ENCODE measurements around the gene SUMO2. TPM values are rescaled to one million over a fixed set of nuclear protein-coding genes. Genes with fewer than 3 reads are reported as not detected.

The SUMO2 gene
- total and polyA plus RNA-seq, 2 of the 13 experiments (the other 11 are each of a cell fraction or from before 2014, with no cell fraction given), result 337 to 553 TPM

DNA sequence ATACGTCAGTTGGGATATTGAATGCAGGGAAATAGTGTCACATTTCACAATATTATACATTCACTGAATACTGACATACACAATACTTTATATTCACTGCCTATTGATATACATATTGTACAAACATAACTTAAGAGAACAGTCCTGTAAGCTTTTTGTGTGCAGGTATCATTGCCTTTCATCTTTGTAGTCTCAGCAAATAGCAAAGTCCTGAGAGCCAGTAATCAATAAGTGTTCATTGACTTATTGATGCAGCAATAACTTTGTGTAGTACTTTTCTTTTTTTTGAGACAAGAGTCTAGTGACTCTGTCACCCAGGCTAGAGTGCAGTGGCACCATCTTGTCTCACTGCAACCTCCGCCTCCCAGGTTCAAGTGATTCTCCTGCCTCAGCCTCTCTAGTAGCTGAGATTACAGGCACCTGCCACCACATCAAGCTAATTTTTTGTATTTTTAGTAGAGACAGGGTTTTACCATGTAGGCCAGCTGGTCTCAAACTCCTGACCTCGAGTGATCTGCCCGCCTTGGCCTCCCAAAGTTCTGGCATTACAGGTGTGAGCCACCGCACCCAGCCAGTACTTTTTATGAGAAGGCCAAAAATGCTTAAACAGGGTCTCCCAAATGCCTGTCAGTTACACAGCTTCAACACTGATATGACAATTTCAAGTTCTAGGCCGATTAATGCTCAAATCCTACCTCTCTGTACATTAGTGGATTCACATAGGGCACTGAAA, 17.3 kb upstream of the SUMO2 start (continued):
- no peak; the same call in 1 of the 2 replicates for TF ChIP-seq MEIS1 (CRISPR knock-in tag; IDR thresholded peaks at IDR 0.05; ENCODE audit: borderline replicate concordance)
- TF ChIP-seq TCF7 (IDR thresholded peaks at IDR 0.05; ENCODE audit: low read depth), result peak; percentile 93
- TF ChIP-seq SMARCC2 (IDR thresholded peaks at IDR 0.05), result no peak
- TF ChIP-seq, protein P1, sequence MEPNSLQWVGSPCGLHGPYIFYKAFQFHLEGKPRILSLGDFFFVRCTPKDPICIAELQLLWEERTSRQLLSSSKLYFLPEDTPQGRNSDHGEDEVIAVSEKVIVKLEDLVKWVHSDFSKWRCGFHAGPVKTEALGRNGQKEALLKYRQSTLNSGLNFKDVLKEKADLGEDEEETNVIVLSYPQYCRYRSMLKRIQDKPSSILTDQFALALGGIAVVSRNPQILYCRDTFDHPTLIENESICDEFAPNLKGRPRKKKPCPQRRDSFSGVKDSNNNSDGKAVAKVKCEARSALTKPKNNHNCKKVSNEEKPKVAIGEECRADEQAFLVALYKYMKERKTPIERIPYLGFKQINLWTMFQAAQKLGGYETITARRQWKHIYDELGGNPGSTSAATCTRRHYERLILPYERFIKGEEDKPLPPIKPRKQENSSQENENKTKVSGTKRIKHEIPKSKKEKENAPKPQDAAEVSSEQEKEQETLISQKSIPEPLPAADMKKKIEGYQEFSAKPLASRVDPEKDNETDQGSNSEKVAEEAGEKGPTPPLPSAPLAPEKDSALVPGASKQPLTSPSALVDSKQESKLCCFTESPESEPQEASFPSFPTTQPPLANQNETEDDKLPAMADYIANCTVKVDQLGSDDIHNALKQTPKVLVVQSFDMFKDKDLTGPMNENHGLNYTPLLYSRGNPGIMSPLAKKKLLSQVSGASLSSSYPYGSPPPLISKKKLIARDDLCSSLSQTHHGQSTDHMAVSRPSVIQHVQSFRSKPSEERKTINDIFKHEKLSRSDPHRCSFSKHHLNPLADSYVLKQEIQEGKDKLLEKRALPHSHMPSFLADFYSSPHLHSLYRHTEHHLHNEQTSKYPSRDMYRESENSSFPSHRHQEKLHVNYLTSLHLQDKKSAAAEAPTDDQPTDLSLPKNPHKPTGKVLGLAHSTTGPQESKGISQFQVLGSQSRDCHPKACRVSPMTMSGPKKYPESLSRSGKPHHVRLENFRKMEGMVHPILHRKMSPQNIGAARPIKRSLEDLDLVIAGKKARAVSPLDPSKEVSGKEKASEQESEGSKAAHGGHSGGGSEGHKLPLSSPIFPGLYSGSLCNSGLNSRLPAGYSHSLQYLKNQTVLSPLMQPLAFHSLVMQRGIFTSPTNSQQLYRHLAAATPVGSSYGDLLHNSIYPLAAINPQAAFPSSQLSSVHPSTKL (CRISPR knock-in tag; IDR thresholded peaks at IDR 0.05), result peak; percentile 52
- TF ChIP-seq PITX1 (CRISPR knock-in tag; IDR thresholded peaks at IDR 0.05), result peak; percentile 38; the same call in 1 of the 2 replicates
- no peak for TF ChIP-seq ZNF17 (CRISPR knock-in tag; IDR thresholded peaks at IDR 0.05)
- TF ChIP-seq NCOR1 (IDR thresholded peaks at IDR 0.05; ENCODE audit: borderline replicate concordance, low read length), result 0 out of 2 replicates have a peak, but pooled peaks have one; percentile 23
- no peak for TF ChIP-seq ZNF567 (CRISPR knock-in tag; IDR thresholded peaks at IDR 0.05; ENCODE audit: borderline replicate concordance)
- TF ChIP-seq, protein P2, sequence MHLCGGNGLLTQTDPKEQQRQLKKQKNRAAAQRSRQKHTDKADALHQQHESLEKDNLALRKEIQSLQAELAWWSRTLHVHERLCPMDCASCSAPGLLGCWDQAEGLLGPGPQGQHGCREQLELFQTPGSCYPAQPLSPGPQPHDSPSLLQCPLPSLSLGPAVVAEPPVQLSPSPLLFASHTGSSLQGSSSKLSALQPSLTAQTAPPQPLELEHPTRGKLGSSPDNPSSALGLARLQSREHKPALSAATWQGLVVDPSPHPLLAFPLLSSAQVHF (CRISPR knock-in tag; IDR thresholded peaks at IDR 0.05), result no peak
- TF ChIP-seq, protein P3, sequence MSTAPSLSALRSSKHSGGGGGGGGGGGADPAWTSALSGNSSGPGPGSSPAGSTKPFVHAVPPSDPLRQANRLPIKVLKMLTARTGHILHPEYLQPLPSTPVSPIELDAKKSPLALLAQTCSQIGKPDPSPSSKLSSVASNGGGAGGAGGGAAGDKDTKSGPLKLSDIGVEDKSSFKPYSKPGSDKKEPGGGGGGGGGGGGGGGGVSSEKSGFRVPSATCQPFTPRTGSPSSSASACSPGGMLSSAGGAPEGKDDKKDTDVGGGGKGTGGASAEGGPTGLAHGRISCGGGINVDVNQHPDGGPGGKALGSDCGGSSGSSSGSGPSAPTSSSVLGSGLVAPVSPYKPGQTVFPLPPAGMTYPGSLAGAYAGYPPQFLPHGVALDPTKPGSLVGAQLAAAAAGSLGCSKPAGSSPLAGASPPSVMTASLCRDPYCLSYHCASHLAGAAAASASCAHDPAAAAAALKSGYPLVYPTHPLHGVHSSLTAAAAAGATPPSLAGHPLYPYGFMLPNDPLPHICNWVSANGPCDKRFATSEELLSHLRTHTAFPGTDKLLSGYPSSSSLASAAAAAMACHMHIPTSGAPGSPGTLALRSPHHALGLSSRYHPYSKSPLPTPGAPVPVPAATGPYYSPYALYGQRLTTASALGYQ (CRISPR knock-in tag; IDR thresholded peaks at IDR 0.05), result peak; percentile 81
- no peak for TF ChIP-seq SATB2 (CRISPR knock-in tag; IDR thresholded peaks at IDR 0.05)
- no peak for TF ChIP-seq ZNF232 (CRISPR knock-in tag; IDR thresholded peaks at IDR 0.05; ENCODE audit: borderline replicate concordance)
- TF ChIP-seq ISL2 (CRISPR knock-in tag; IDR thresholded peaks at IDR 0.05), result peak; percentile 93
- TF ChIP-seq CC2D1A (CRISPR knock-in tag; IDR thresholded peaks at IDR 0.05), result no peak
- 0 out of 2 replicates have a peak, but pooled peaks have one; percentile 18 for TF ChIP-seq ZC3H13 (CRISPR knock-in tag; IDR thresholded peaks at IDR 0.05)
- TF ChIP-seq, protein P4, sequence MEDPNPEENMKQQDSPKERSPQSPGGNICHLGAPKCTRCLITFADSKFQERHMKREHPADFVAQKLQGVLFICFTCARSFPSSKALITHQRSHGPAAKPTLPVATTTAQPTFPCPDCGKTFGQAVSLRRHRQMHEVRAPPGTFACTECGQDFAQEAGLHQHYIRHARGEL (CRISPR knock-in tag; IDR thresholded peaks at IDR 0.05), result no peak
- TF ChIP-seq, protein P5, sequence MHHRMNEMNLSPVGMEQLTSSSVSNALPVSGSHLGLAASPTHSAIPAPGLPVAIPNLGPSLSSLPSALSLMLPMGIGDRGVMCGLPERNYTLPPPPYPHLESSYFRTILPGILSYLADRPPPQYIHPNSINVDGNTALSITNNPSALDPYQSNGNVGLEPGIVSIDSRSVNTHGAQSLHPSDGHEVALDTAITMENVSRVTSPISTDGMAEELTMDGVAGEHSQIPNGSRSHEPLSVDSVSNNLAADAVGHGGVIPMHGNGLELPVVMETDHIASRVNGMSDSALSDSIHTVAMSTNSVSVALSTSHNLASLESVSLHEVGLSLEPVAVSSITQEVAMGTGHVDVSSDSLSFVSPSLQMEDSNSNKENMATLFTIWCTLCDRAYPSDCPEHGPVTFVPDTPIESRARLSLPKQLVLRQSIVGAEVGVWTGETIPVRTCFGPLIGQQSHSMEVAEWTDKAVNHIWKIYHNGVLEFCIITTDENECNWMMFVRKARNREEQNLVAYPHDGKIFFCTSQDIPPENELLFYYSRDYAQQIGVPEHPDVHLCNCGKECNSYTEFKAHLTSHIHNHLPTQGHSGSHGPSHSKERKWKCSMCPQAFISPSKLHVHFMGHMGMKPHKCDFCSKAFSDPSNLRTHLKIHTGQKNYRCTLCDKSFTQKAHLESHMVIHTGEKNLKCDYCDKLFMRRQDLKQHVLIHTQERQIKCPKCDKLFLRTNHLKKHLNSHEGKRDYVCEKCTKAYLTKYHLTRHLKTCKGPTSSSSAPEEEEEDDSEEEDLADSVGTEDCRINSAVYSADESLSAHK (CRISPR knock-in tag; IDR thresholded peaks at IDR 0.05; ENCODE audit: borderline replicate concordance), result no peak
- TF ChIP-seq, protein P6, sequence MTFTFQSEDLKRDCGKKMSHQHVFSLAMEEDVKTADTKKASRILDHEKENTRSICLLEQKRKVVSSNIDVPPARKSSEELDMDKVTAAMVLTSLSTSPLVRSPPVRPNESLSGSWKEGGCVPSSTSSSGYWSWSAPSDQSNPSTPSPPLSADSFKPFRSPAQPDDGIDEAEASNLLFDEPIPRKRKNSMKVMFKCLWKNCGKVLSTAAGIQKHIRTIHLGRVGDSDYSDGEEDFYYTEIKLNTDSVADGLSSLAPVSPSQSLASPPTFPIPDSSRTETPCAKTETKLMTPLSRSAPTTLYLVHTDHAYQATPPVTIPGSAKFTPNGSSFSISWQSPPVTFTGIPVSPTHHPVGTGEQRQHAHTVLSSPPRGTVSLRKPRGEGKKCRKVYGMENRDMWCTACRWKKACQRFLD (CRISPR knock-in tag; IDR thresholded peaks at IDR 0.05; ENCODE audit: borderline replicate concordance), result no peak

All from HepG2 (cell line).